Stimulated activated CD4-positive, alpha-beta T cell treated with anti-CD3 and anti-CD28 coated beads, Interleukin-4, amount 100 ng/mL, for 24 hours (primary cell): ENCODE measurements around the gene PGBD5.

Experiments
- DNase-seq: peaks from one replicate; pipeline ENCODE4 v3.0.0-alpha.2; 2020

Gene PGBD5

GRCh38 chr1:230277201-230278025 lies 148.7 kb downstream of the PGBD5 start:
- DNase-seq, result no peak

DNA sequence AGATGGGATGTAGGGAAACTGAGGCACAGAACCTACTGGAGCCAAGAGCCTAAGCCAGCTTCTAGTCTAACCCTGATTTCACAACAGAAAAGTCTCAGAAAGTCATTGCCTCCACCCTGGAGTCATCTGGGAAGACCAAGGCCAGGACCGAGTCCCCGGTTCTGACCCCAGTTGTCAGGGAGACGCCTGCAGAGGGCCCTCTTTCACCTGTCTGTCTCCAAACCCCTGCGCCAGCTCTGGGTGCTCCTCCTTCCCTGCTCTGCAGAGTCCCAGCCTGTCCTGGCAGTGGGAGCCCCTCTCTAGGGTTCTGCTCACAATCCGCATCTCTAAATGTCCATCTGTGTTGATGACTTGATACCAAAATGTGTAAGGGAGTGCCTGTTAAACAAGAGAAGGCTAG lies 149.7 kb downstream of the PGBD5 start:
- DNase-seq, result no peak

GRCh38 chr1:230274254-230274653 lies 151.9 kb downstream of the PGBD5 start:
- DNase-seq, result no peak

DNA sequence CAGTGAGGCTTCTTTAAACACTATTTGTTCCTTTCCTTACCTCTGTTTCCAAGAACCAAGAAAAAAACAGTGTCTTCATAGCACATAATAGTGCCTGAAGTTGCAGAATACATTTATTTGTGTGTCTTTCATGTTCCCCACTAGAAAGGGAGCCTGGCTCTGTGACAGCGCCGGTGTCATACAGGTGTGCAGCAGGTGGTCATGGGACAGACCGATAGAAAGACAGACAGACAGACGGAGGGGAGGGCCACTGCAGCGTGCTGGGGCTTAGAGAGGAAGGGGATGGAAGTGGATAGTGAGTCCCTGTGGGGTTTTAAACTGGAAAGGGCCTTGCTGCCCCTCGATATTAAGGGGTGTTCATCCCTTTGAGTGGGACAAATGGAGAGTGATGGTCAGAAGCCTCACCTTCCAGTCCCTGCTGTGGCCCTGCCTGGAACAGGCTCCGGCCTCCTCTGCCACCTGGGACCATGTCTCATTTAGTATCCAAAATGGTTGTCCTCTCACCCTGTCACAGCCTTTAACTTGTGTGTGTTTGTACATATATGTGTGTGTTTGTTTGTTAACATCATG lies 152.9 kb downstream of the PGBD5 start:
- no peak for DNase-seq

- no peak for DNase-seq
Observed at GRCh38 chr1:230272557-230272956, 153.6 kb downstream of the PGBD5 start.

DNA sequence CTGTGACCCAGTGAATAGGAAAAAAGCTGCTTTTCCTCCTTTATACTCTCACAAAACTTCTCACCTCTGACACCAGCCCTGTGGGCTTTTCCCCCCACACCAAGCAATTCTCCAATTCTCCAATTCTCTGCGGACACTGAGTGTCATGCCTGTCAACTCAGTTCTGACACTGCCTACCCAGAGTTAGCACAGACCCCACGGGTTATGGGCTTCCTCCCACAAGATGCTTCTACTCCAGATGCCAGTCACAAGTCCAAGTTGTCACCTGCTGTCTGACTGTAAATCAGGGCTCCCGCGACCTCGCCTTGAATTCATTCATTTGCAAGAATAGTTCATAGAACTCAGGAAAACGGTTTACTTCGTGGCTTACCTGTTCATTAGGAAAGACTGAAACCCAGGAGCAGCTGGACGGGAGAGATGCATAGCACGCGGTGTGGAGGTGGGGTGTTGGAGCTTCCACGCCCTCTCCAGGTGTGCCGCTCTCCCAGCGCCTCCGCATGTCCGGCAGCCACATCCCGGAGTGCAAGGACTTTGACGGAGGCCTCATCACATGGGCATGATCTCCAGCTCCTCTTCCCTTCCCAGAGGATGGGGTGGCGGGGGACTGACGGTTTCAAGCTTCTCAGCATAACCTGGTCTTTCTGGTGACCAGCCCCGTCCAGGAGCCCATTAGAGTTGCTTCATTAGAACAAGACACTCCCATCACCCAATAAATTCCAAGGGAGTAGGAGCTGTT lies 154.7 kb downstream of the PGBD5 start:
- DNase-seq, result no peak

DNA sequence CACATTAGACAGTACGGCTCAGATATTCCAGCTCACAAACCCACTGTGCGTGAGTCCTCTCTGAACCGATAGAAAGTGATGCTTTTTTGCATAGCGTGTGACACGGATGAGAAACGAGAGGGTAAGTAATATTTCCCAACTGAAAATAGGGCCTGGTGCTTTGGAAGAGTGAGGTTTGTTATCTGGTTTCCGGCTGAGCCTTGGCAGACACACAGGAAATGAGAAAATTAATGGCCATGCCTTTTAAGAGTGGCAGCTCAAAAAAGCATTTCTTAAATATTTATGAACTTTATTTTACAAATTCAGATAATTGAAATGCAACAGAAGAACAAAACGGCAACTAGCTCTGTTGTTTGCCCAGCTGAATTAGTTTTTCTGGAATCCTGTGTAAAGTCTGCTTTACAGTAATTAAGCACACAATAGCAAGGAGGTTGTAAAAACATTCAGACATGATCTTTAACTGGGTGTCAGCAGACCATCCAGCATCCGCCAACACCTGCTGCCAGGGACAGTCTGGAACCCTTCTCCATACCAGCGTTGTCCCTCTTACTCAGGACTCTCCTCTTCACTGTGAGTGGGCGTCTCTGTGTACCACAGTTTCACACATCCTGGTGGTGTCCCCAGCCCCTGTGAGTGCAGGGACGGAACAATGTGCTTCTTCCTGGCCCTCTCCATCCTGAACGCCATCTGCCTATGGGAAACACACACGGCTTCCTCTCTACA lies 155.4 kb downstream of the PGBD5 start:
- peak; percentile 50 for DNase-seq

- DNase-seq, result no peak
Observed at GRCh38 chr1:230270185-230270558, 156.0 kb downstream of the PGBD5 start.

DNA sequence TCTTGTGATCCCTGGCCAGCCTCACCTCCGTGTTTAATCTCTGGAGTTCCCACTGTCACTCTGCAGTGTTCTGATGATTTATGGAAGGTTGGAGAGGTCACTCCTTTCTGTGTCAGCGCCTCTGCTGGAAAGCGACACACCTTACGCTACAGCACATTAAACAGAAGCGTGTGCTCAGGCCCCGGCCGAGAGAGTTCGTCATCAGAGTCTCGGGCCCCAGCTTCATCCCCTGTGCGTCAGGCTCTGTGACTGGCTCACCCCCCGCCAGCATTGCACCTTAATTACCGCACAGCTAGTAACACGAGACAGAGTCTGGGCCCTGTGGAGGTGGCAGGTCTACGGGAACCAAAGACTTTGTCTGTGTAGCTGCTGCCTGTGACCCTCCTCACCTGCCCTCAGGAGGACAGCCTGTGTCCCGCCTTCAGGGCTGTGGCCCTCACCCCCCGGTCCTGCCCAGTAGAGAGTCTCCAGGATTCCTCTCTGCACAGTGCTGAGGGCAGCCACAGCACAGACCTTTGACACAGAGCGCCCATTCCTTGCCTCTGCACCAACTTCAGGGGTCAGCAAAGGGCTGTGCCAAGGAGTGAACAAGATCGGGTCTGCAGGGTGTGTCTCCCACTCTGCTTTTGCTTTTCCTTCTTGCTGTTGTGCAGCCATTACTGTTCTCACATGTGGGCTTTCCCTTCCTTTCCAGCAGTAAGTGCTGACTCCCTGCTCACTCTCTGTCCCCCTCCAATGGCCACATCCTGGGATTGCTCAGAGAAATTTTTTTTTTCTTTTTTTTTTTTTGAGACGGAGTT lies 157.6 kb downstream of the PGBD5 start:
- no peak for DNase-seq

DNA sequence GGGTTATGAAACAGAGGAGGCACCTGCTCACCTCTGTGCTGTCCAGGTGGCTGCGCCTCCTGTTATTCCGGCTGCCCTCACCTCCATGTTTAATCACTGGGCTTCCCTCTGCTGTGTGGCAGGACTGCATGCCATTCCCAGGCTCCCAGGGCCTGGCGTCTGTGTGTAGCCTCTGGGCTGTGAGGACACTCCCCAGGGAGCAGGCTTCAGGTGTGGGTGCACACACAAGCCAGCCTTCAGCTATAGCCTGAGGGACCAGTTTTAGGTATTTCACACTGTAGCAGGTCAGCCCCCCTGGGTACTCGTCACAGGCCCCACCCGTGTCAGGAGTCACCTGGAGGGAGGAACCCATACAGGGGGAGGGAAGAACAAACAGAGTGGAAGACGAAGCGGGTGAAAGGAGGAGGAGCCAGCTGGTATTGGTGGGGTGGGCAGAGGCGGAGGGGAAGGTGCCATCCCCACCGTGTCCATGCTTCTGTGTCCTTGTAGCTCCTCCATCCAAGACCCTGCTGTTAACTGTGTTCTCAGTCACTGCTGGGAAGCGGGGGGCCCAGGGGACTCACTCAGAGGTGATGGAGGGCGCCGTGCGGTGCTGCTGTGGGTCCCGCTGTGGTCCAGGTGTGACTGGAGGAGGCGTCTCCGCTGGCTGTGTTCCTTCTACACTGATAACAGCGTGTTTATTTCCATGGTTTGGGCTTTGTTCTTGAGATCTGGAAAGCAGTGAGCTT lies 158.6 kb downstream of the PGBD5 start:
- no peak for DNase-seq

DNA sequence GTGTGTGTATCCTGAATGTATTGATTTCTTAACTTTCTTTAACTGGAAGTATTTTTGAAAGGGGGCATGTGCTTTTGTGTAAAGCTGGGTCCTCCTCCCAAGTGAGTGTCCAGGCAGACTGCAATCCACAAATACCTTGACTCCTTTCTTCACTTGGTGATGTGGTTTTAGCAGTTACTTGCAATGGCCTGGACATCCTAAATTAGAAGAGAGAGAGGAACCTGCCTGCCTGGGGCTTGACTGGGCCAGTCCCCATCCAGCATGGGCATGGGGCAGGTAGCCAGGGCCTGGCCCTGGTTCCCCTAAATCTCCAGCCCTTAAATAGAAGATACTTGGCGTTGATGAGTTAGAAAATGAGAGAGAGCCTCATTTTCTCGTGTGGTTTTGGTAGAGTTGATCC lies 159.7 kb downstream of the PGBD5 start:
- no peak for DNase-seq

GRCh38 chr1:230265200-230266115 lies 160.7 kb downstream of the PGBD5 start:
- no peak for DNase-seq
